Measurements from ENCODE around the gene MIA.

The MIA gene

DNA sequence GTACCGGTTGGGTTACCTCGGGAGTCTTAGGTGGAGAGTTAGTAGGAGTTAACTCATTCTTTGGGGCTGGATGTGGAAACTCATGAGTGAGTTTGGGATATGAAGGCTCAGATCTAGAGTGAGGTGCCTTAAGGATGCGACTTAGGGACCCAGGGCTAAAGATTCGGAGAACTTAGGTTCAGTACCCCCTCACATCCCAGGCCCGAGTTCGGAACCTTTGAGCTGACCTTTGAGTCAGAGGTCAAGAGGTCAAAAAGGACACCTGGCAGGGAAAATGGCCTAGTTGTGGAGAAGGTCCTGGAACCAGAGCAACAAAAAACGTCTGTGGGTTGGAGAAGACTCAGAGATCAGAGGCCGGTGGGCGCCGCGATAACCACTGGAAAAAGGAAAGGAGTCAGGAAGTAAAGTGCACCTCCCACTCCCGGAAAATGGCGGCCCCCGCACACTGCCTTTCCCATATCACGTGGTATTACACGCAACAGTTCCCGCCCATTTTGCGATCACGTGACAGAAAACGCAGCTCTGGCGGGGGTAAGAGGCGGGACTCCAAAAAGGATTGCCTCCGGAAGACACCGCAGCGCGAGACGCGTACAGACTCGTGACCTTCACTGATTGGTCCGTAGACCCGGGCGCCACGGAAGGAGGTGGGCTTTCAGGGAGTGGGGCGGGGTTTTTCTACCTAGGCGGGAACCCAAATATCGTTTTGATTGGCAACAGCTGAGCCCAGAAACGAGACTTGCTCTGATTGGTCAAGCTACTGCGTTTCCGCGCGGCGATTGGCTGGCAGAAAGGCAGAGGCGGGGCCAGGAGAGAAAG lies 25.1 kb upstream of the MIA start, which contains the start of gene ACTMAP (continued):
- peak; percentile 83 for TF ChIP-seq WT1 (tag by site-specific recombination; IDR thresholded peaks at IDR 0.05)
- no peak for TF ChIP-seq ZNF214 (tag by site-specific recombination; IDR thresholded peaks at IDR 0.05; ENCODE audit: borderline replicate concordance)
- no peak; the same call in 1 of the 2 replicates for TF ChIP-seq ZNF394 (tag by site-specific recombination; IDR thresholded peaks at IDR 0.05; ENCODE audit: borderline replicate concordance)
- TF ChIP-seq ZNF341 (tag by site-specific recombination; IDR thresholded peaks at IDR 0.05; ENCODE audit: low read depth): peak; percentile 34
- TF ChIP-seq, protein P1, sequence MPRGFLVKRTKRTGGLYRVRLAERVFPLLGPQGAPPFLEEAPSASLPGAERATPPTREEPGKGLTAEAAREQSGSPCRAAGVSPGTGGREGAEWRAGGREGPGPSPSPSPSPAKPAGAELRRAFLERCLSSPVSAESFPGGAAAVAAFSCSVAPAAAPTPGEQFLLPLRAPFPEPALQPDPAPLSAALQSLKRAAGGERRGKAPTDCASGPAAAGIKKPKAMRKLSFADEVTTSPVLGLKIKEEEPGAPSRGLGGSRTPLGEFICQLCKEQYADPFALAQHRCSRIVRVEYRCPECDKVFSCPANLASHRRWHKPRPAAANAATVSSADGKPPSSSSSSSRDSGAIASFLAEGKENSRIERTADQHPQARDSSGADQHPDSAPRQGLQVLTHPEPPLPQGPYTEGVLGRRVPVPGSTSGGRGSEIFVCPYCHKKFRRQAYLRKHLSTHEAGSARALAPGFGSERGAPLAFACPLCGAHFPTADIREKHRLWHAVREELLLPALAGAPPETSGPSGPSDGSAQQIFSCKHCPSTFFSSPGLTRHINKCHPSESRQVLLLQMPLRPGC (tag by site-specific recombination; IDR thresholded peaks at IDR 0.05): peak; percentile 91
- peak; percentile 97 for TF ChIP-seq ZBTB1 (tag by site-specific recombination; IDR thresholded peaks at IDR 0.05)
- TF ChIP-seq ZSCAN23 (tag by site-specific recombination; IDR thresholded peaks at IDR 0.05): peak; percentile 92
- peak; percentile 99 for TF ChIP-seq YY2 (tag by site-specific recombination; IDR thresholded peaks at IDR 0.05)
- 0 out of 2 replicates have a peak, but pooled peaks have one; percentile 40 for TF ChIP-seq FEZF1 (tag by site-specific recombination; IDR thresholded peaks at IDR 0.05)
- TF ChIP-seq ZNF138 (tag by site-specific recombination; IDR thresholded peaks at IDR 0.05; ENCODE audit: borderline replicate concordance): peak; percentile 5; the same call in 1 of the 2 replicates
- no peak for TF ChIP-seq ZNF223 (tag by site-specific recombination; IDR thresholded peaks at IDR 0.05)
- TF ChIP-seq MEIS1 (CRISPR knock-in tag; IDR thresholded peaks at IDR 0.05; ENCODE audit: borderline replicate concordance): no peak
- TF ChIP-seq ZNF169 (tag by site-specific recombination; IDR thresholded peaks at IDR 0.05): no peak
- no peak for TF ChIP-seq ZNF266 (tag by site-specific recombination; IDR thresholded peaks at IDR 0.05; ENCODE audit: low read depth)
- TF ChIP-seq, protein P2, sequence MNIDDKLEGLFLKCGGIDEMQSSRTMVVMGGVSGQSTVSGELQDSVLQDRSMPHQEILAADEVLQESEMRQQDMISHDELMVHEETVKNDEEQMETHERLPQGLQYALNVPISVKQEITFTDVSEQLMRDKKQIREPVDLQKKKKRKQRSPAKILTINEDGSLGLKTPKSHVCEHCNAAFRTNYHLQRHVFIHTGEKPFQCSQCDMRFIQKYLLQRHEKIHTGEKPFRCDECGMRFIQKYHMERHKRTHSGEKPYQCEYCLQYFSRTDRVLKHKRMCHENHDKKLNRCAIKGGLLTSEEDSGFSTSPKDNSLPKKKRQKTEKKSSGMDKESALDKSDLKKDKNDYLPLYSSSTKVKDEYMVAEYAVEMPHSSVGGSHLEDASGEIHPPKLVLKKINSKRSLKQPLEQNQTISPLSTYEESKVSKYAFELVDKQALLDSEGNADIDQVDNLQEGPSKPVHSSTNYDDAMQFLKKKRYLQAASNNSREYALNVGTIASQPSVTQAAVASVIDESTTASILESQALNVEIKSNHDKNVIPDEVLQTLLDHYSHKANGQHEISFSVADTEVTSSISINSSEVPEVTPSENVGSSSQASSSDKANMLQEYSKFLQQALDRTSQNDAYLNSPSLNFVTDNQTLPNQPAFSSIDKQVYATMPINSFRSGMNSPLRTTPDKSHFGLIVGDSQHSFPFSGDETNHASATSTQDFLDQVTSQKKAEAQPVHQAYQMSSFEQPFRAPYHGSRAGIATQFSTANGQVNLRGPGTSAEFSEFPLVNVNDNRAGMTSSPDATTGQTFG (tag by site-specific recombination; IDR thresholded peaks at IDR 0.05; ENCODE audit: borderline replicate concordance): no peak
- TF ChIP-seq, protein P3, sequence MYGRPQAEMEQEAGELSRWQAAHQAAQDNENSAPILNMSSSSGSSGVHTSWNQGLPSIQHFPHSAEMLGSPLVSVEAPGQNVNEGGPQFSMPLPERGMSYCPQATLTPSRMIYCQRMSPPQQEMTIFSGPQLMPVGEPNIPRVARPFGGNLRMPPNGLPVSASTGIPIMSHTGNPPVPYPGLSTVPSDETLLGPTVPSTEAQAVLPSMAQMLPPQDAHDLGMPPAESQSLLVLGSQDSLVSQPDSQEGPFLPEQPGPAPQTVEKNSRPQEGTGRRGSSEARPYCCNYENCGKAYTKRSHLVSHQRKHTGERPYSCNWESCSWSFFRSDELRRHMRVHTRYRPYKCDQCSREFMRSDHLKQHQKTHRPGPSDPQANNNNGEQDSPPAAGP (tag by site-specific recombination; IDR thresholded peaks at IDR 0.05): peak; percentile 93
- TF ChIP-seq SCRT1 (tag by site-specific recombination; IDR thresholded peaks at IDR 0.05; ENCODE audit: borderline replicate concordance): peak; percentile 97
- TF ChIP-seq ZNF155 (tag by site-specific recombination; IDR thresholded peaks at IDR 0.05): no peak
- TF ChIP-seq ZBTB48 (tag by site-specific recombination; IDR thresholded peaks at IDR 0.05): peak; percentile 79; the same call in 1 of the 2 replicates
- TF ChIP-seq, protein P4, sequence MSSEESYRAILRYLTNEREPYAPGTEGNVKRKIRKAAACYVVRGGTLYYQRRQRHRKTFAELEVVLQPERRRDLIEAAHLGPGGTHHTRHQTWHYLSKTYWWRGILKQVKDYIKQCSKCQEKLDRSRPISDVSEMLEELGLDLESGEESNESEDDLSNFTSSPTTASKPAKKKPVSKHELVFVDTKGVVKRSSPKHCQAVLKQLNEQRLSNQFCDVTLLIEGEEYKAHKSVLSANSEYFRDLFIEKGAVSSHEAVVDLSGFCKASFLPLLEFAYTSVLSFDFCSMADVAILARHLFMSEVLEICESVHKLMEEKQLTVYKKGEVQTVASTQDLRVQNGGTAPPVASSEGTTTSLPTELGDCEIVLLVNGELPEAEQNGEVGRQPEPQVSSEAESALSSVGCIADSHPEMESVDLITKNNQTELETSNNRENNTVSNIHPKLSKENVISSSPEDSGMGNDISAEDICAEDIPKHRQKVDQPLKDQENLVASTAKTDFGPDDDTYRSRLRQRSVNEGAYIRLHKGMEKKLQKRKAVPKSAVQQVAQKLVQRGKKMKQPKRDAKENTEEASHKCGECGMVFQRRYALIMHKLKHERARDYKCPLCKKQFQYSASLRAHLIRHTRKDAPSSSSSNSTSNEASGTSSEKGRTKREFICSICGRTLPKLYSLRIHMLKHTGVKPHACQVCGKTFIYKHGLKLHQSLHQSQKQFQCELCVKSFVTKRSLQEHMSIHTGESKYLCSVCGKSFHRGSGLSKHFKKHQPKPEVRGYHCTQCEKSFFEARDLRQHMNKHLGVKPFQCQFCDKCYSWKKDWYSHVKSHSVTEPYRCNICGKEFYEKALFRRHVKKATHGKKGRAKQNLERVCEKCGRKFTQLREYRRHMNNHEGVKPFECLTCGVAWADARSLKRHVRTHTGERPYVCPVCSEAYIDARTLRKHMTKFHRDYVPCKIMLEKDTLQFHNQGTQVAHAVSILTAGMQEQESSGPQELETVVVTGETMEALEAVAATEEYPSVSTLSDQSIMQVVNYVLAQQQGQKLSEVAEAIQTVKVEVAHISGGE (tag by site-specific recombination; conservative IDR thresholded peaks at IDR 0.05; ENCODE audit: low read depth): peak; percentile 62
- no peak for TF ChIP-seq ZNF335 (tag by site-specific recombination; conservative IDR thresholded peaks at IDR 0.05)
- no peak for TF ChIP-seq ZNF10 (tag by site-specific recombination; IDR thresholded peaks at IDR 0.05)
- peak; percentile 74; the same call in 1 of the 2 replicates for TF ChIP-seq ZNF76 (tag by site-specific recombination; IDR thresholded peaks at IDR 0.05; ENCODE audit: borderline replicate concordance, low read depth)
- TF ChIP-seq, protein P5, sequence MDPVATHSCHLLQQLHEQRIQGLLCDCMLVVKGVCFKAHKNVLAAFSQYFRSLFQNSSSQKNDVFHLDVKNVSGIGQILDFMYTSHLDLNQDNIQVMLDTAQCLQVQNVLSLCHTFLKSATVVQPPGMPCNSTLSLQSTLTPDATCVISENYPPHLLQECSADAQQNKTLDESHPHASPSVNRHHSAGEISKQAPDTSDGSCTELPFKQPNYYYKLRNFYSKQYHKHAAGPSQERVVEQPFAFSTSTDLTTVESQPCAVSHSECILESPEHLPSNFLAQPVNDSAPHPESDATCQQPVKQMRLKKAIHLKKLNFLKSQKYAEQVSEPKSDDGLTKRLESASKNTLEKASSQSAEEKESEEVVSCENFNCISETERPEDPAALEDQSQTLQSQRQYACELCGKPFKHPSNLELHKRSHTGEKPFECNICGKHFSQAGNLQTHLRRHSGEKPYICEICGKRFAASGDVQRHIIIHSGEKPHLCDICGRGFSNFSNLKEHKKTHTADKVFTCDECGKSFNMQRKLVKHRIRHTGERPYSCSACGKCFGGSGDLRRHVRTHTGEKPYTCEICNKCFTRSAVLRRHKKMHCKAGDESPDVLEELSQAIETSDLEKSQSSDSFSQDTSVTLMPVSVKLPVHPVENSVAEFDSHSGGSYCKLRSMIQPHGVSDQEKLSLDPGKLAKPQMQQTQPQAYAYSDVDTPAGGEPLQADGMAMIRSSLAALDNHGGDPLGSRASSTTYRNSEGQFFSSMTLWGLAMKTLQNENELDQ (tag by site-specific recombination; IDR thresholded peaks at IDR 0.05; ENCODE audit: low read depth): no peak
- no peak for TF ChIP-seq ZNF792 (tag by site-specific recombination; IDR thresholded peaks at IDR 0.05)
- no peak for TF ChIP-seq ZNF529 (tag by site-specific recombination; IDR thresholded peaks at IDR 0.05; ENCODE audit: insufficient replicate concordance)
- TF ChIP-seq ZNF530 (tag by site-specific recombination; IDR thresholded peaks at IDR 0.05; ENCODE audit: low read depth): no peak
- no peak for TF ChIP-seq ZNF658 (tag by site-specific recombination; IDR thresholded peaks at IDR 0.05)
- TF ChIP-seq ZNF302 (tag by site-specific recombination; IDR thresholded peaks at IDR 0.05; ENCODE audit: low read depth): no peak
